ENCODE results near the gene SNX11.

DNA sequence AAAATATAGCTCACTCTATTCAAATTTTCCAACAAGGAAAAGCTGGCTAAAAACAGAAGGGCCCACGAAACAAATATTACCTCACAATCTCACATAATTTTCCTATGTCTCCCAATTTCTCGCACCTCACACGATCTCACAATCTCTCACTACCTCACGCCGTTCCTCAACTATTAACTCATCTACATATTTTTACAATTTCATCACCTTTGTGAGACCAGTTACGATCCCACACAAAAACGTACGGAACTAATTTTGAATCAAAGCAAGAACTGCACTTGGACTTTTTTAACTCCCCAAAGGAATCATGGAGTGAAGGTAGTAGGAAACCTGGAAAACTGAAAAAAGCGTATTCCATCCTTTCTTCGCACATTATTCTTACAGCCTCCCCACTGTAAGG is 7.4 kb upstream of the SNX11 start:
- TF ChIP-seq, protein P1, sequence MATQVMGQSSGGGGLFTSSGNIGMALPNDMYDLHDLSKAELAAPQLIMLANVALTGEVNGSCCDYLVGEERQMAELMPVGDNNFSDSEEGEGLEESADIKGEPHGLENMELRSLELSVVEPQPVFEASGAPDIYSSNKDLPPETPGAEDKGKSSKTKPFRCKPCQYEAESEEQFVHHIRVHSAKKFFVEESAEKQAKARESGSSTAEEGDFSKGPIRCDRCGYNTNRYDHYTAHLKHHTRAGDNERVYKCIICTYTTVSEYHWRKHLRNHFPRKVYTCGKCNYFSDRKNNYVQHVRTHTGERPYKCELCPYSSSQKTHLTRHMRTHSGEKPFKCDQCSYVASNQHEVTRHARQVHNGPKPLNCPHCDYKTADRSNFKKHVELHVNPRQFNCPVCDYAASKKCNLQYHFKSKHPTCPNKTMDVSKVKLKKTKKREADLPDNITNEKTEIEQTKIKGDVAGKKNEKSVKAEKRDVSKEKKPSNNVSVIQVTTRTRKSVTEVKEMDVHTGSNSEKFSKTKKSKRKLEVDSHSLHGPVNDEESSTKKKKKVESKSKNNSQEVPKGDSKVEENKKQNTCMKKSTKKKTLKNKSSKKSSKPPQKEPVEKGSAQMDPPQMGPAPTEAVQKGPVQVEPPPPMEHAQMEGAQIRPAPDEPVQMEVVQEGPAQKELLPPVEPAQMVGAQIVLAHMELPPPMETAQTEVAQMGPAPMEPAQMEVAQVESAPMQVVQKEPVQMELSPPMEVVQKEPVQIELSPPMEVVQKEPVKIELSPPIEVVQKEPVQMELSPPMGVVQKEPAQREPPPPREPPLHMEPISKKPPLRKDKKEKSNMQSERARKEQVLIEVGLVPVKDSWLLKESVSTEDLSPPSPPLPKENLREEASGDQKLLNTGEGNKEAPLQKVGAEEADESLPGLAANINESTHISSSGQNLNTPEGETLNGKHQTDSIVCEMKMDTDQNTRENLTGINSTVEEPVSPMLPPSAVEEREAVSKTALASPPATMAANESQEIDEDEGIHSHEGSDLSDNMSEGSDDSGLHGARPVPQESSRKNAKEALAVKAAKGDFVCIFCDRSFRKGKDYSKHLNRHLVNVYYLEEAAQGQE (IDR thresholded peaks at IDR 0.05; ENCODE audit: borderline replicate concordance): no peak
- TF ChIP-seq, protein P1 (CRISPR knock-in tag; IDR thresholded peaks at IDR 0.05; ENCODE audit: low read depth): no peak
- no peak for TF ChIP-seq HNRNPLL (IDR thresholded peaks at IDR 0.05; ENCODE audit: low read depth, low read length, poor library complexity, severe bottlenecking)
- no peak for TF ChIP-seq ZNF586 (CRISPR knock-in tag; conservative IDR thresholded peaks at IDR 0.05)
- TF ChIP-seq, protein P2, sequence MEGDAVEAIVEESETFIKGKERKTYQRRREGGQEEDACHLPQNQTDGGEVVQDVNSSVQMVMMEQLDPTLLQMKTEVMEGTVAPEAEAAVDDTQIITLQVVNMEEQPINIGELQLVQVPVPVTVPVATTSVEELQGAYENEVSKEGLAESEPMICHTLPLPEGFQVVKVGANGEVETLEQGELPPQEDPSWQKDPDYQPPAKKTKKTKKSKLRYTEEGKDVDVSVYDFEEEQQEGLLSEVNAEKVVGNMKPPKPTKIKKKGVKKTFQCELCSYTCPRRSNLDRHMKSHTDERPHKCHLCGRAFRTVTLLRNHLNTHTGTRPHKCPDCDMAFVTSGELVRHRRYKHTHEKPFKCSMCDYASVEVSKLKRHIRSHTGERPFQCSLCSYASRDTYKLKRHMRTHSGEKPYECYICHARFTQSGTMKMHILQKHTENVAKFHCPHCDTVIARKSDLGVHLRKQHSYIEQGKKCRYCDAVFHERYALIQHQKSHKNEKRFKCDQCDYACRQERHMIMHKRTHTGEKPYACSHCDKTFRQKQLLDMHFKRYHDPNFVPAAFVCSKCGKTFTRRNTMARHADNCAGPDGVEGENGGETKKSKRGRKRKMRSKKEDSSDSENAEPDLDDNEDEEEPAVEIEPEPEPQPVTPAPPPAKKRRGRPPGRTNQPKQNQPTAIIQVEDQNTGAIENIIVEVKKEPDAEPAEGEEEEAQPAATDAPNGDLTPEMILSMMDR (IDR thresholded peaks at IDR 0.05 in 2 of 3, conservative IDR thresholded peaks at IDR 0.05 in 1 of 3; ENCODE audit: insufficient read depth in 2 of 3, low read depth in 1 of 3, low read length in 3 of 3): no peak
- no peak for TF ChIP-seq DDX20 (tag; IDR thresholded peaks at IDR 0.05; ENCODE audit: low read depth)
- TF ChIP-seq MYNN (IDR thresholded peaks at IDR 0.05): no peak
- no peak for TF ChIP-seq MYNN (CRISPR knock-in tag; IDR thresholded peaks at IDR 0.05)
- TF ChIP-seq HDGF (IDR thresholded peaks at IDR 0.05): no peak
- TF ChIP-seq NR2F6 (CRISPR knock-in tag; IDR thresholded peaks at IDR 0.05): no peak
- no peak for TF ChIP-seq FOXJ3 (CRISPR knock-in tag; IDR thresholded peaks at IDR 0.05)

Measured in K562 (cell line).